Putamen (tissue), 1 donor: Measurements from ENCODE around the gene NR4A3.
"Not testable (repeated sequence)": the region's sequence is repeated elsewhere in the genome, so short reads cannot be mapped to it uniquely, and the experiment has no call there.

Source experiments
- DNase-seq: peaks from one replicate; pipeline ENCODE4 v3.0.0-alpha.2; 2016; ENCODE audit warnings: low spot score

The NR4A3 gene

DNA sequence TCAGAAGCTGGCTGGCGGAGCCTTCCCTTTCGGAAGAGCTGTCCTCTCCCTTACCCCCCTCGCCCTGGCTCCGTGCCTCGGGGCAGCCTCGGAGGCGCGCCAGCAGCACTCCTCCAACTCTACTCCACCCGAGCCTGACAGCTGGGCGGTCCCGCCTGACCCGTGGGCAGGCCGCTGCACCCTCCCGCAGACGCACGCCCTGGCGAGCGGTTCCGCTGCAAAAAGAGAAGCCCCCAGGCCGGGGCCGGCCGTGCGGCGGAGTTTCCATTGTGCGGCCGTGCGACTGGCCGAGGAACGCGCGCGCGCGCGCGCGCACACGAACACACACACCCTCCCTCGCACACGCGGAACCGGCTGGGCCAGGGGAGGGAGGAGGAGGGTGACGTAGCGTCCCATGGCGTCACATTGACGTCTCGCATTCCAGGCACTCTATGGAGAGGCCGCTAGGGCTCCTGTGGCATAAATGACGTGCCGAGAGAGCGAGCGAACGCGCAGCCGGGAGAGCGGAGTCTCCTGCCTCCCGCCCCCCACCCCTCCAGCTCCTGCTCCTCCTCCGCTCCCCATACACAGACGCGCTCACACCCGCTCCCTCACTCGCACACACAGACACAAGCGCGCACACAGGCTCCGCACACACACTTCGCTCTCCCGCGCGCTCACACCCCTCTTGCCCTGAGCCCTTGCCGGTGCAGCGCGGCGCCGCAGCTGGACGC lies at the start of gene NR4A3:
TSS of gene NR4A3 (plus strand) at position 490 of the 713 bp plus-strand sequence. CDS start 6,158 bp downstream, outside the sequence.
- DNase-seq, result peak; percentile 97

GRCh38 chr9:99773468-99774138 lies 48.1 kb upstream of the NR4A3 start:
- no peak for DNase-seq

- DNase-seq, result no peak
Measured at GRCh38 chr9:99778308-99778707, 43.4 kb upstream of the NR4A3 start.

- no peak for DNase-seq
Measured at GRCh38 chr9:99778836-99779235, 42.8 kb upstream of the NR4A3 start.

GRCh38 chr9:99779277-99779676 lies 42.4 kb upstream of the NR4A3 start:
- no peak for DNase-seq

DNA sequence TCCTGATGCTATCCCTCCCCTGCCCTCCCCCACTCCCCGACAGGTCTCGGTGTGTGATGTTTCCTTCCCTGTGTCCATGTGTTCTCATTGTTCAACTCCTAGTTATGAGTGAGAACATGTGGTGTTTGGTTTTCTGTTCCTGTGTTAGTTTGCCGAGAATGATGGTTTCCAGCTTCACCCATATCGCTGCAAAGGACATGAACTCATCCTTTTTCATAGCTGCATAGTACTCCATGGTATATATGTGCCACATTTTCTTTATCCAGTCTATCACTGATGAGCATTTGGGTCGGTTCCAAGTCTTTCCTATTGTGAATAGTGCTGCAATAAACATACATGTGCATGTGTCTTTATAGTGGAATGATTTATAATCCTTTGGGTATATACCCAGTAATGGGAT lies 39.3 kb upstream of the NR4A3 start:
- DNase-seq, result not testable (repeated sequence)

DNA sequence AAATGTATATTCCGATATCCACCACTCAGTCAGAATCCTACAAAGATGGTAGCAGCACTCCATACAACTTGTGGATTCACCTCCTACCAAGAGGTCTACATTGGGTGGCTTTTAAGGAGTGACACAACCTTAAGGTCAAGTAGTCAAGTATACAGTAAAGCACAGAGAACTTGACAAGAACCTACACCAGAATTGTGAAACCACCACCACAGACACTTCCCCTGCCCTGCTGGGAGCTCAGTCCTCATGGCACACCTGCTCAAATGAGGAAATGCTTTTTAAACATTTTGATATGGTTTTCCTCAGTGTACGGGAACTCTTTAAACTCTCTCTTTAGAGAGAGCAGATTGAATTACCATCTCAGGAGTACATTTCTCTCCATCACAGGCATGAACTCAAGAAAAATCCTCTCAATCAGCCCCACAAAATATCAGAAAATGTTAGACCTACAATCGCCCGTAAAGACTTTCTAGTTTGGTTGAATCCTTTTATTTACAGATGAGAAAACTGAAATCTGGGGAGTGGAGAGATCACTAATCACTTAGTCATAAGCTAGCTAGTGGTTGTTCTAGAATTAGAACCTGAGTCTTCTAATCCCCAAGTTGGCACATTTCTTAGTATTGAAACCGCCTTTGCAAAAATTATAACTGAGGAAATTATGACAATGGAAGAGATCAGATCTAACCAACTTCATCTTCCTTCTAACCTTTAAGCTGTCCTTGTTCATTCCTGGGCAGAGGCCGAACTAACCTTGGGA lies 38.5 kb upstream of the NR4A3 start:
- DNase-seq, result no peak

DNA sequence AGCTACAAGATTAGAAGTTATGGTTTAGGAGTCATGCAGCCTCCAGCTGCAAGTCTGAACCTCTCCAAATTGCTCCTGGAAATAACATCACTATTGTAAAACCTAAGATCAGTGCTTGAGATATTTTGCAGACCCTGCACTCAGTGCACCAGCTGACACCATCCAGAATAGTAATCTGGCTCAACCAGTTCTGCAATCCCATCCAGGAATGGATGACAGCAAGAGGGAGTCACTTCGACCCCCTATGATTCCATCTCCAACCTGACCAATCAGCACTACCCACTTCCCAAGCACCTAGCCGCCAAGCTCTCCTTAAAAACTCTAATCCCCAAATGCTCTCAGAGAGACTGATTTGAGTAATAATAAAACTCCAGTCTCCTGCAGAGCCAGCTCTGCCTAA lies 37.9 kb upstream of the NR4A3 start:
- no peak for DNase-seq

- DNase-seq, result no peak
Measured at GRCh38 chr9:99785010-99785590, 36.6 kb upstream of the NR4A3 start.

- no peak for DNase-seq
Measured at GRCh38 chr9:99787556-99787955, 34.1 kb upstream of the NR4A3 start.

DNA sequence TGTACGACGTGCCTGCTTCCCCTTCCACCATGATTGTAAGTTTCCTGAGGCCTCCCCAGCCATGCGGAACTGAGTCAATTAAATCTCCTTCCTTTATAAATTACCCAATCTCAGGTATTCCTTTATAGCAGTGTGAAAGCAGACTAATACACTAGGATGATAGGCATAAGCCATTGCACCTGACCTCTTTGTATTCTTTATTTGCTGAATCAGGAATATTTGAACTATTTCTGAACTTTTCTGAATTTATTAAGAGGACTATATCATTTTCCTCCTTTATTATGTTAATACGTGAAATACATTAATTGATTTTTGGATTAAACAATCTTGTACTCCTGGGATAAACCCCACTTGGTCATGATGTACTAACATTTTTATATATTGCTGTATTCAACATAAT lies 28.2 kb upstream of the NR4A3 start:
- no peak for DNase-seq

GRCh38 chr9:99796231-99796630 lies 25.5 kb upstream of the NR4A3 start:
- DNase-seq, result no peak

DNA sequence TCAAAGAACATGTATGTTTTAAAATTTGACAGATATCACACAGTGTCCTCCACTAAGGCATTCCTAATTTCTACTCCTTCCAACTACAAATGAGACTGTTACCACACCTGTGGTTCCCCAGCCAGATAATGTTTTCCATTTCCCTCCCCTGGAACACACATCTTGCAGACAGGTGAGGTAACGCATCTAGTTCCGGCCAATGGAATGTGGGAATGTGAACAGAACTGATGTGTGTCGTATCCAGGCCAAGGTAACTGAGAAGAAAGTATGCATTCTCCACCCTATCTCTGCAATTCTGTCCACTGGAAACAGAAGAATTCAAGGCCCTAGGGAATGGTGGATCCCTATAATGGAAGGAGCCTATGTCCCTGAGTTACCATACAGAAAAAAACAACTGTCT lies 19.9 kb upstream of the NR4A3 start:
- no peak for DNase-seq

GRCh38 chr9:99803694-99804093 lies 18.0 kb upstream of the NR4A3 start:
- DNase-seq, result no peak

DNA sequence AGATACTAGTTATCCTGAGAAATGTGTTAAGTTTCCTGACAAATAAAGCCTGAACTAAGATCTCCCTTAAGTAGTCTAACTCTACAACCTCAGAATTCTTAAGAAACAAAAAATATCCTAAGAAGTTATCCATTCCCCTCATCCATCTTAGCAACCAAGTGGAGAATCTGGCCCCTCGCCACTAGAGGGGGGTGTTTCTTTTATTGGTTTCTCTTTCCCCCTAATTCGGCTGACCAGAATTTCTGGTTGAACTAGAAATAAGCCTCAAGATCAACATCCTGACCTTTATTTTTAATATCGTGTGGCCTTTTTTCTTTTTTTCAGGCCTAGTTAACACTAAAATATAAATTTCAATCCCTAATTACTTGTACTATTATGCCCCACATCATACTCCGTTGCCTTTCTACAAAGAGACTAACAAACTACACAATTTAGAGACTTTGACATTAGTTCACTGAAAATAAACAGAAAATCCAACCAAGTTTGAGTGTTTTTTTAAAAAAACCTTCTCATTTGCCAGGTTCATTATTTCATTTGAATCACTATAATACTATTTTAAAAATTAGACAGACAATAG lies 14.3 kb upstream of the NR4A3 start:
- DNase-seq, result peak; percentile 61

- DNase-seq, result no peak
Measured at GRCh38 chr9:99807956-99808355, 13.7 kb upstream of the NR4A3 start.

GRCh38 chr9:99808454-99808853 lies 13.2 kb upstream of the NR4A3 start:
- no peak for DNase-seq

DNA sequence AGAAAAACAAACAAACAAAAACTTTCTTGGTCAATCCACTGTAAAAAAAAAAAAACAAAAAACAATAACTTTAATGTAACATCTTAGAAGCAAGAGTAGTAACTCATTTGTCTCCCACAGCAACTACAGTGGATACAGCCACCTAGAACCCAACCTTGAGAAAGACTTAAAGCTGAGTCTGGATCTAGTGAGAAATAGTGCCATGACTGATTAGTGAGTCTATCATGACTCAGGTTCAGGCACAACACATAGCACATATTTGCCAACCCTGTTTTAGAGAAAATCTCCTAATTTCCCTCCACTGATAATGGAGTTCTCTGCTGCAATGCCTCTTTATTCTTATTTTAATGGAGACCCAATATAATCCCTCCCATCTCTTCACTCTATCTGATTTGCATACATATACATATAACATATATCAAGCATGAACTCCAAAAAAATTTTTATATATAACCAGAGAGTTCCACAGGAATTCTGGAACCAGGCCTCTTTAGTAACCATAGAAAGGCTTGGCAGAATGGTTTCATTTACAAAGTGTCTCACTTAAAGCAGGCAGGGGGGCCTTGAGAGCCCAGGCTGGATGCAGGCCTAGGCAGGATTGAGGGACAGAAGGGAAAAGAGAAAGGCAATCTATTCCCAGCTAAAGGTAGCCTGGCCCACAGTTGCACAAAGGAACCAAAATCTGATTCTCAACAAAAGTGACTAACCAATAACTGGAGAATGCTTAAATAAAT lies 11.9 kb upstream of the NR4A3 start:
- DNase-seq, result no peak

- no peak for DNase-seq
Measured at GRCh38 chr9:99811172-99811571, 10.5 kb upstream of the NR4A3 start.

DNA sequence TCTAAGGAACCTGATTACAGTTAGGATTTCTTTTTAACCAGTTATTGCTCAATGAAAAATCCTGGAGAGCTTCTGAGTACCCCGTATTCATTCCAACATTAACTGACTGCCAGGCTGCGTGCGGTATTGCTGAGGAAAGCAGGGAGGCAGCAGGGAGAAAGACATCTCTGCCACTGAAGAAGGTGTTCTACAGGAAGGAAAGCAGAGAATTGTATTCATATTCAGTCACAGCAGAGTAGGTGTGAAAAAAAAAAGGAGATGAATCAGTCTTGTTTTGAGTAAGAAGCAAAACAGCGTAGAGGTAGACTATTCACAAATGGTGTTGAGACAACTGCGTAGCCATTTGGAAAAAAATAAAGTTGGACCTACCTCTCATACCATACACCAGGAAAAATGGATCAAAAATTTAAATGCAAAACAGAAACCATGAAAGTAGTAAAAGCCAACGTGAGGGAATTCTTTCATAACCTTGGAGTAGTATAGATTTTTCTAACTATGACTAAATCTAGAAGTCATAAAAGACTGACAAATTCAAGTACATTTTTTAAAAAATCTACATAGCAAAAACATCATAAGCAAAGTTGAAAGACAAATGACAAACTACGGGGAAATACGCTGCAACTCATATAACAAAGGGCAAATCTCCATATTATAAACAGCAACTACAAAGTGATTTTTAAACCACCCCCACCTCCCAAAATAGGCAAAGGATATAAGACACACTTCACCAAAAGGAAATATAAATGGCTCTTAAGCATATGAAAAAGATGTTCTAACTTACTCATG lies 9.9 kb upstream of the NR4A3 start:
- DNase-seq, result no peak

DNA sequence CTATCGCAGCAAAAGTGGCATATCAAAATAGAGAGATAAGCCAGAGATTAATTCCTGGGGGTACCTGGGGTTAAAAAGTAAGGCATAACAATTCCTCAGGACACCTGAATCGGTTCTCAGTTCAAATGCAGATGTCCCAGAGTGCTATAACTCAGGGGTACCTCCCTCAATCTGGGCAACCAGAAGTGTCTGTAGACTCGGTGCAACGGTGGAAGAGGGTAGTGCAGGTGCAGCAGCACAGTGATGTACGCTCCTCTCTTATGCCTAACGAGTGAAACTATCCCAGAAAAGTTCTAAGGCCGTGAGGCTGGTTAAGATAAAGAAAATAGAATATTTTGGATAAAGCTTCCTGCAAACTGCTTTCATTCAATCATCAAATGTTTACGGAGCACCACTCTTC lies 7.9 kb upstream of the NR4A3 start:
- no peak for DNase-seq
